Hepatocyte (in vitro differentiated cells): ENCODE results near the gene DSTYK. TPM values are rescaled to one million over a fixed set of nuclear protein-coding genes. Genes with fewer than 3 reads are reported as not detected.

Source experiments
- DNase-seq: peaks from one replicate; pipeline ENCODE4 v3.0.0-alpha.2; 2016; ENCODE audit warnings: low spot score
- H2AFZ ChIP-seq: fragments of 200-600 bp; sonication (generic); 2 replicates; pipeline ENCODE4 v1.6.0; 2016; ENCODE audit warnings: antibody characterized with exemption, mild to moderate bottlenecking
- H3K27ac ChIP-seq: fragments of 200-600 bp; sonication (generic); 2 replicates; pipeline ENCODE4 v1.5.1; 2016; ENCODE audit warnings: mild to moderate bottlenecking
- H3K27me3 ChIP-seq: fragments of 200-600 bp; sonication (generic); 2 replicates; pipeline ENCODE4 v1.6.1; 2016
- H3K36me3 ChIP-seq: fragments of 200-600 bp; sonication (generic); replicated peaks from 2 replicates; pipeline ENCODE4 v1.5.1; 2016; ENCODE audit warnings: low read depth; ENCODE audit not compliant: insufficient read depth
- H3K4me1 ChIP-seq: fragments of 200-600 bp; sonication (generic); 2 replicates; pipeline ENCODE4 v1.5.1; 2016; ENCODE audit warnings: mild to moderate bottlenecking, moderate library complexity; ENCODE audit not compliant: insufficient read depth
- H3K4me2 ChIP-seq: fragments of 200-600 bp; sonication (generic); 2 replicates; pipeline ENCODE4 v1.6.0; 2016
- H3K4me3 ChIP-seq: fragments of 200-600 bp; sonication (generic); 2 replicates; pipeline ENCODE4 v1.5.1; 2016; ENCODE audit warnings: mild to moderate bottlenecking
- H3K79me2 ChIP-seq: fragments of 200-600 bp; sonication (generic); 2 replicates; pipeline ENCODE4 v1.6.0; 2017; ENCODE audit warnings: mild to moderate bottlenecking
- H3K9me2 ChIP-seq: fragments of 200-600 bp; sonication (generic); replicated peaks from 2 replicates; pipeline ENCODE4 v1.6.0; 2017; ENCODE audit warnings: mild to moderate bottlenecking; ENCODE audit not compliant: insufficient read depth
- H3K9me3 ChIP-seq: fragments of 200-600 bp; sonication (generic); 2 replicates; pipeline ENCODE4 v1.5.1; 2016; ENCODE audit warnings: low read depth, mild to moderate bottlenecking
- H4K20me1 ChIP-seq: fragments of 200-600 bp; sonication (generic); 2 replicates; pipeline ENCODE4 v1.6.0; 2016; ENCODE audit warnings: mild to moderate bottlenecking; ENCODE audit not compliant: insufficient read depth, poor library complexity, severe bottlenecking
- CTCF ChIP-seq: fragments of 200-600 bp; sonication (generic); IDR thresholded peaks from 2 replicates; pipeline ENCODE4 v1.5.1; 2016; ENCODE audit warnings: antibody characterized with exemption, mild to moderate bottlenecking; ENCODE audit not compliant: poor library complexity
- EZH2 ChIP-seq: fragments of 200-600 bp; sonication (generic); IDR thresholded peaks from 2 replicates; pipeline ENCODE4 v1.6.1; 2016; ENCODE audit warnings: antibody characterized with exemption, mild to moderate bottlenecking, borderline replicate concordance
- EZH2phosphoT487 ChIP-seq: fragments of 200-600 bp; sonication (generic); IDR thresholded peaks from one replicate; pipeline ENCODE4 v1.6.1; 2018; ENCODE audit warnings: antibody characterized with exemption, mild to moderate bottlenecking, low read depth, moderate library complexity; ENCODE audit not compliant: unreplicated experiment, severe bottlenecking
- WGBS: methylation state at CpG from one replicate; pipeline ENCODE4 v1.1.6; 2016; ENCODE audit warnings: low lambda C conversion rate; ENCODE audit errors: missing lambda C conversion rate; 5-methylcytosine and 5-hydroxymethylcytosine counted together
- polyA plus RNA-seq: library from polyadenylated mRNA; unstranded; fragments of >200 nt; fragmentation: Nextera tagmentation; extraction: Ambion mirVana; gene quantifications from 2 replicates; pipeline ENCODE4 v1.2.1, GENCODE V29; 2016
- total RNA-seq: library from RNA; depleted of rRNA; stranded (reverse); fragments of >200 nt; gene quantifications from 2 replicates; pipeline ENCODE4 v1.2.3, GENCODE V29; 2014

Gene DSTYK
- total and polyA plus RNA-seq, 2 experiments from 2014 or later, result 7.7 to 11.0 TPM

- Histone ChIP-seq H4K20me1 (no peaks in the 10 kb centered on the region), H3K79me2 (no peaks in the 10 kb centered on the region), H3K9me2 (no peaks in the 10 kb centered on the region), H3K4me2 (peak overlapping the region; percentile 17), H3K4me1 (peaks cover 39% of the 10 kb centered on the region), H3K9me3 (no peaks in the 10 kb centered on the region), H3K27me3 (no peaks in the 10 kb centered on the region), H3K4me3 (no peak overlapping the region), H3K27ac (peak overlapping the region; percentile 8), H3K36me3 (no peaks in the 10 kb centered on the region), H2AFZ (no peak overlapping the region)
- no peak for DNase-seq
- WGBS, result 79% methylated on average over 9 of the region's 9 CpGs
- TF ChIP-seq EZH2phosphoT487 (no peak), EZH2 (no peak), CTCF (no peak)
Observed at GRCh38 chr1:205247130-205247921, 35.8 kb upstream of the DSTYK start.

- Histone ChIP-seq H3K4me2 (no peak overlapping the region), H3K9me3 (no peaks in the 10 kb centered on the region), H3K9me2 (no peaks in the 10 kb centered on the region), H3K36me3 (no peaks in the 10 kb centered on the region), H3K27ac (no peak overlapping the region), H4K20me1 (no peaks in the 10 kb centered on the region), H3K4me3 (no peak overlapping the region), H3K79me2 (no peaks in the 10 kb centered on the region), H2AFZ (no peak overlapping the region), H3K4me1 (peaks cover 39% of the 10 kb centered on the region), H3K27me3 (no peaks in the 10 kb centered on the region)
- no peak for DNase-seq
- WGBS, result 83% methylated on average over 10 of the region's 10 CpGs
- TF ChIP-seq EZH2phosphoT487, result no peak
- no peak for TF ChIP-seq EZH2
- TF ChIP-seq CTCF, result no peak
Observed at GRCh38 chr1:205246351-205247119, 35.0 kb upstream of the DSTYK start.

- Histone ChIP-seq H3K36me3 (no peaks in the 10 kb centered on the region), H3K9me2 (no peaks in the 10 kb centered on the region), H3K27me3 (no peaks in the 10 kb centered on the region), H3K27ac (no peak overlapping the region), H3K4me3 (no peak overlapping the region), H3K4me1 (peaks cover 38% of the 10 kb centered on the region), H3K9me3 (no peaks in the 10 kb centered on the region), H2AFZ (no peak overlapping the region), H4K20me1 (no peaks in the 10 kb centered on the region), H3K4me2 (no peak overlapping the region), H3K79me2 (no peaks in the 10 kb centered on the region)
- 92% methylated on average over 7 of the region's 7 CpGs for WGBS
- no peak for DNase-seq
- TF ChIP-seq EZH2phosphoT487, result no peak
- no peak for TF ChIP-seq EZH2
- no peak for TF ChIP-seq CTCF
Observed at GRCh38 chr1:205245096-205245495, 33.6 kb upstream of the DSTYK start.
